ENCODE measurements around the gene SNX27.

DNA sequence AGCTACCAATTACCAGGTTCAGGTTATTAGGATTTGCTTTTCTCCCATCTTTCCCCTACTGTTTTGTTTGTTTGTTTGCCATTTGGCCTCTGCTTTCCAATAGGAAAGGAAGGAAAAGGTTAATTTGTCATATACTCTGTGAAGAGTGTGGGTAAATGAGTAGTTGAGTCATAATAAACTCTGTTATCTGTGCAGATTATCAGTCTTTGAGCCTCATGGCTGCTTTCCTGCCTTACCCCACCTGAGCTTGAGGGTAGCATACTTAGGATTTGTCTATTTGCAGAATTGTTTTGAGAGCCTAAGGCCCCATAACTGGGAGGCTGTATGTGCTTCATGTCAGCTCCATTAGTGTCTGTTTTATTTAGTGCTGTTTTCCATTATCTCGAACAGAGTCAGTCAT, 32.9 kb upstream of the SNX27 start:
- TF ChIP-seq, protein P1, sequence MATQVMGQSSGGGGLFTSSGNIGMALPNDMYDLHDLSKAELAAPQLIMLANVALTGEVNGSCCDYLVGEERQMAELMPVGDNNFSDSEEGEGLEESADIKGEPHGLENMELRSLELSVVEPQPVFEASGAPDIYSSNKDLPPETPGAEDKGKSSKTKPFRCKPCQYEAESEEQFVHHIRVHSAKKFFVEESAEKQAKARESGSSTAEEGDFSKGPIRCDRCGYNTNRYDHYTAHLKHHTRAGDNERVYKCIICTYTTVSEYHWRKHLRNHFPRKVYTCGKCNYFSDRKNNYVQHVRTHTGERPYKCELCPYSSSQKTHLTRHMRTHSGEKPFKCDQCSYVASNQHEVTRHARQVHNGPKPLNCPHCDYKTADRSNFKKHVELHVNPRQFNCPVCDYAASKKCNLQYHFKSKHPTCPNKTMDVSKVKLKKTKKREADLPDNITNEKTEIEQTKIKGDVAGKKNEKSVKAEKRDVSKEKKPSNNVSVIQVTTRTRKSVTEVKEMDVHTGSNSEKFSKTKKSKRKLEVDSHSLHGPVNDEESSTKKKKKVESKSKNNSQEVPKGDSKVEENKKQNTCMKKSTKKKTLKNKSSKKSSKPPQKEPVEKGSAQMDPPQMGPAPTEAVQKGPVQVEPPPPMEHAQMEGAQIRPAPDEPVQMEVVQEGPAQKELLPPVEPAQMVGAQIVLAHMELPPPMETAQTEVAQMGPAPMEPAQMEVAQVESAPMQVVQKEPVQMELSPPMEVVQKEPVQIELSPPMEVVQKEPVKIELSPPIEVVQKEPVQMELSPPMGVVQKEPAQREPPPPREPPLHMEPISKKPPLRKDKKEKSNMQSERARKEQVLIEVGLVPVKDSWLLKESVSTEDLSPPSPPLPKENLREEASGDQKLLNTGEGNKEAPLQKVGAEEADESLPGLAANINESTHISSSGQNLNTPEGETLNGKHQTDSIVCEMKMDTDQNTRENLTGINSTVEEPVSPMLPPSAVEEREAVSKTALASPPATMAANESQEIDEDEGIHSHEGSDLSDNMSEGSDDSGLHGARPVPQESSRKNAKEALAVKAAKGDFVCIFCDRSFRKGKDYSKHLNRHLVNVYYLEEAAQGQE (IDR thresholded peaks at IDR 0.05; ENCODE audit: low read depth, low read length) = no peak
- TF ChIP-seq, protein P2, sequence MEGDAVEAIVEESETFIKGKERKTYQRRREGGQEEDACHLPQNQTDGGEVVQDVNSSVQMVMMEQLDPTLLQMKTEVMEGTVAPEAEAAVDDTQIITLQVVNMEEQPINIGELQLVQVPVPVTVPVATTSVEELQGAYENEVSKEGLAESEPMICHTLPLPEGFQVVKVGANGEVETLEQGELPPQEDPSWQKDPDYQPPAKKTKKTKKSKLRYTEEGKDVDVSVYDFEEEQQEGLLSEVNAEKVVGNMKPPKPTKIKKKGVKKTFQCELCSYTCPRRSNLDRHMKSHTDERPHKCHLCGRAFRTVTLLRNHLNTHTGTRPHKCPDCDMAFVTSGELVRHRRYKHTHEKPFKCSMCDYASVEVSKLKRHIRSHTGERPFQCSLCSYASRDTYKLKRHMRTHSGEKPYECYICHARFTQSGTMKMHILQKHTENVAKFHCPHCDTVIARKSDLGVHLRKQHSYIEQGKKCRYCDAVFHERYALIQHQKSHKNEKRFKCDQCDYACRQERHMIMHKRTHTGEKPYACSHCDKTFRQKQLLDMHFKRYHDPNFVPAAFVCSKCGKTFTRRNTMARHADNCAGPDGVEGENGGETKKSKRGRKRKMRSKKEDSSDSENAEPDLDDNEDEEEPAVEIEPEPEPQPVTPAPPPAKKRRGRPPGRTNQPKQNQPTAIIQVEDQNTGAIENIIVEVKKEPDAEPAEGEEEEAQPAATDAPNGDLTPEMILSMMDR (IDR thresholded peaks at IDR 0.05 in 2 of 3, conservative IDR thresholded peaks at IDR 0.05 in 1 of 3; ENCODE audit: control insufficient read depth in 2 of 3, extremely low read depth in 1 of 3, insufficient read depth in 1 of 3, low read depth in 3 of 3, low read length in 3 of 3) = no peak
- TF ChIP-seq ZSCAN29 (IDR thresholded peaks at IDR 0.05) = no peak
- TF ChIP-seq RCOR1 (conservative IDR thresholded peaks at IDR 0.05; ENCODE audit: low read depth, low read length) = no peak
- TF ChIP-seq, protein P3, sequence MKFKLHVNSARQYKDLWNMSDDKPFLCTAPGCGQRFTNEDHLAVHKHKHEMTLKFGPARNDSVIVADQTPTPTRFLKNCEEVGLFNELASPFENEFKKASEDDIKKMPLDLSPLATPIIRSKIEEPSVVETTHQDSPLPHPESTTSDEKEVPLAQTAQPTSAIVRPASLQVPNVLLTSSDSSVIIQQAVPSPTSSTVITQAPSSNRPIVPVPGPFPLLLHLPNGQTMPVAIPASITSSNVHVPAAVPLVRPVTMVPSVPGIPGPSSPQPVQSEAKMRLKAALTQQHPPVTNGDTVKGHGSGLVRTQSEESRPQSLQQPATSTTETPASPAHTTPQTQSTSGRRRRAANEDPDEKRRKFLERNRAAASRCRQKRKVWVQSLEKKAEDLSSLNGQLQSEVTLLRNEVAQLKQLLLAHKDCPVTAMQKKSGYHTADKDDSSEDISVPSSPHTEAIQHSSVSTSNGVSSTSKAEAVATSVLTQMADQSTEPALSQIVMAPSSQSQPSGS (IDR thresholded peaks at IDR 0.05; ENCODE audit: low read length) = no peak
- TF ChIP-seq YBX1 (IDR thresholded peaks at IDR 0.05) = no peak
- no peak for TF ChIP-seq KDM1A (IDR thresholded peaks at IDR 0.05; ENCODE audit: borderline replicate concordance)
- TF ChIP-seq, protein P4, sequence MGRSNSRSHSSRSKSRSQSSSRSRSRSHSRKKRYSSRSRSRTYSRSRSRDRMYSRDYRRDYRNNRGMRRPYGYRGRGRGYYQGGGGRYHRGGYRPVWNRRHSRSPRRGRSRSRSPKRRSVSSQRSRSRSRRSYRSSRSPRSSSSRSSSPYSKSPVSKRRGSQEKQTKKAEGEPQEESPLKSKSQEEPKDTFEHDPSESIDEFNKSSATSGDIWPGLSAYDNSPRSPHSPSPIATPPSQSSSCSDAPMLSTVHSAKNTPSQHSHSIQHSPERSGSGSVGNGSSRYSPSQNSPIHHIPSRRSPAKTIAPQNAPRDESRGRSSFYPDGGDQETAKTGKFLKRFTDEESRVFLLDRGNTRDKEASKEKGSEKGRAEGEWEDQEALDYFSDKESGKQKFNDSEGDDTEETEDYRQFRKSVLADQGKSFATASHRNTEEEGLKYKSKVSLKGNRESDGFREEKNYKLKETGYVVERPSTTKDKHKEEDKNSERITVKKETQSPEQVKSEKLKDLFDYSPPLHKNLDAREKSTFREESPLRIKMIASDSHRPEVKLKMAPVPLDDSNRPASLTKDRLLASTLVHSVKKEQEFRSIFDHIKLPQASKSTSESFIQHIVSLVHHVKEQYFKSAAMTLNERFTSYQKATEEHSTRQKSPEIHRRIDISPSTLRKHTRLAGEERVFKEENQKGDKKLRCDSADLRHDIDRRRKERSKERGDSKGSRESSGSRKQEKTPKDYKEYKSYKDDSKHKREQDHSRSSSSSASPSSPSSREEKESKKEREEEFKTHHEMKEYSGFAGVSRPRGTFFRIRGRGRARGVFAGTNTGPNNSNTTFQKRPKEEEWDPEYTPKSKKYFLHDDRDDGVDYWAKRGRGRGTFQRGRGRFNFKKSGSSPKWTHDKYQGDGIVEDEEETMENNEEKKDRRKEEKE (IDR thresholded peaks at IDR 0.05) = no peak
- no peak for TF ChIP-seq TCF12 (IDR thresholded peaks at IDR 0.05; ENCODE audit: low read depth, low read length)
- no peak for TF ChIP-seq YY1 (IDR thresholded peaks at IDR 0.05; ENCODE audit: low read depth, low read length)
- no peak for TF ChIP-seq SP1 (IDR thresholded peaks at IDR 0.05; ENCODE audit: low read depth, low read length)
